IgD-negative memory B cell (primary cell): ENCODE measurements around the gene ACTRT2. TPM values are rescaled to one million over a fixed set of nuclear protein-coding genes. Genes with fewer than 3 reads are reported as not detected.

Experiments
- H3K27ac Mint-ChIP-seq, 3 donors: one replicate each; pipeline ENCODE4 v1.8.0; 2020 to 2022; ENCODE audit warnings: mild to moderate bottlenecking in 3 of 3, mixed read lengths in 3 of 3, moderate library complexity in 1 of 3
- H3K27me3 Mint-ChIP-seq: one replicate; pipeline ENCODE4 v1.8.0; 2021; ENCODE audit warnings: mixed read lengths
- H3K36me3 Mint-ChIP-seq: one replicate; pipeline ENCODE4 v1.8.0; 2020; ENCODE audit warnings: mild to moderate bottlenecking, mixed read lengths
- H3K4me1 Mint-ChIP-seq, 3 donors: one replicate each; pipeline ENCODE4 v1.8.0; 2020 to 2022; ENCODE audit warnings: mixed read lengths in 3 of 3, mild to moderate bottlenecking in 1 of 3
- H3K4me3 Mint-ChIP-seq, 4 donors: one replicate each; pipeline ENCODE4 v1.8.0; 2020 to 2022; ENCODE audit warnings: mild to moderate bottlenecking in 4 of 4, mixed read lengths in 4 of 4, moderate library complexity in 3 of 4
- H3K9me3 Mint-ChIP-seq, 3 donors: one replicate each; pipeline ENCODE4 v1.8.0; 2020 to 2021; ENCODE audit warnings: mixed read lengths in 3 of 3, mild to moderate bottlenecking in 1 of 3
- polyA plus RNA-seq: library from polyadenylated mRNA; unstranded; fragments of 300-500 nt; fragmentation: Illumina TruSeq; gene quantifications from one replicate; pipeline ENCODE4 v1.2.3, GENCODE V29; 2021

Gene ACTRT2
- polyA plus RNA-seq, 1 donor from 2014 or later: not detected

GRCh38 chr1:3005771-3006170, 15.5 kb upstream of the ACTRT2 start:
- Mint-ChIP-seq H3K27ac (no peak overlapping the region), H3K27me3 (peaks cover 8% of the 10 kb centered on the region), H3K36me3 (peaks cover 2% of the 10 kb centered on the region), H3K4me3 (no peak overlapping the region), H3K4me1 (no peaks in the 10 kb centered on the region), H3K9me3 (peaks cover 4 to 17% (median 14%) of the 10 kb centered on the region in 3 donors)

GRCh38 chr1:3007298-3008147, 13.7 kb upstream of the ACTRT2 start:
- Mint-ChIP-seq H3K36me3 (peaks cover 2% of the 10 kb centered on the region), H3K4me1 (no peaks in the 10 kb centered on the region), H3K9me3 (peaks cover 4 to 17% (median 14%) of the 10 kb centered on the region in 3 donors), H3K27me3 (peaks cover 4% of the 10 kb centered on the region), H3K27ac (no peak overlapping the region), H3K4me3 (no peak overlapping the region)

GRCh38 chr1:3009021-3009420, 12.2 kb upstream of the ACTRT2 start:
- H3K27ac Mint-ChIP-seq: no peak overlapping the region
- H3K27me3 Mint-ChIP-seq: peaks cover 4% of the 10 kb centered on the region
- H3K9me3 Mint-ChIP-seq: peaks cover 4 to 17% (median 14%) of the 10 kb centered on the region in 3 donors
- H3K36me3 Mint-ChIP-seq: peaks cover 2% of the 10 kb centered on the region
- H3K4me3 Mint-ChIP-seq: no peak overlapping the region
- H3K4me1 Mint-ChIP-seq: no peaks in the 10 kb centered on the region

GRCh38 chr1:3009556-3009955, 11.7 kb upstream of the ACTRT2 start:
- H3K4me1 Mint-ChIP-seq: no peaks in the 10 kb centered on the region
- no peak overlapping the region for H3K27ac Mint-ChIP-seq
- peaks cover 2% of the 10 kb centered on the region for H3K27me3 Mint-ChIP-seq
- H3K4me3 Mint-ChIP-seq: peak overlapping the region in 2 of 4 donors; percentile 27 to 54
- H3K9me3 Mint-ChIP-seq: peaks cover 4 to 17% (median 14%) of the 10 kb centered on the region in 3 donors
- peaks cover 2% of the 10 kb centered on the region for H3K36me3 Mint-ChIP-seq

- H3K9me3 Mint-ChIP-seq: peaks cover 4 to 16% (median 12%) of the 10 kb centered on the region in 3 donors
- H3K36me3 Mint-ChIP-seq: peaks cover 2% of the 10 kb centered on the region
- H3K27ac Mint-ChIP-seq: no peak overlapping the region
- H3K4me1 Mint-ChIP-seq: no peaks in the 10 kb centered on the region
- no peak overlapping the region for H3K4me3 Mint-ChIP-seq
- H3K27me3 Mint-ChIP-seq: peaks cover 2% of the 10 kb centered on the region
Observed at GRCh38 chr1:3011127-3011526, 10.1 kb upstream of the ACTRT2 start.

GRCh38 chr1:3011631-3012455, 9.4 kb upstream of the ACTRT2 start:
- Mint-ChIP-seq H3K9me3 (peaks cover 2 to 12% (median 9%) of the 10 kb centered on the region in 3 donors), H3K27me3 (peaks cover 2% of the 10 kb centered on the region), H3K36me3 (peaks cover 2% of the 10 kb centered on the region), H3K4me3 (no peak overlapping the region), H3K4me1 (no peaks in the 10 kb centered on the region), H3K27ac (no peak overlapping the region)

- peaks cover 2% of the 10 kb centered on the region for H3K27me3 Mint-ChIP-seq
- no peak overlapping the region for H3K4me3 Mint-ChIP-seq
- peaks cover 2% of the 10 kb centered on the region for H3K36me3 Mint-ChIP-seq
- H3K9me3 Mint-ChIP-seq: peaks cover 2 to 11% (median 6%) of the 10 kb centered on the region in 3 donors
- no peak overlapping the region for H3K27ac Mint-ChIP-seq
- no peaks in the 10 kb centered on the region for H3K4me1 Mint-ChIP-seq
Observed at GRCh38 chr1:3012456-3013291, 8.6 kb upstream of the ACTRT2 start.

GRCh38 chr1:3013371-3014049, 7.8 kb upstream of the ACTRT2 start:
- Mint-ChIP-seq H3K27ac (no peak overlapping the region), H3K27me3 (peaks cover 2% of the 10 kb centered on the region), H3K4me3 (no peak overlapping the region), H3K9me3 (peaks cover 0 to 4% (median 2%) of the 10 kb centered on the region in 3 donors), H3K36me3 (peaks cover 2% of the 10 kb centered on the region), H3K4me1 (no peaks in the 10 kb centered on the region)

- no peaks in the 10 kb centered on the region for H3K4me1 Mint-ChIP-seq
- H3K4me3 Mint-ChIP-seq: no peak overlapping the region
- peaks cover 2% of the 10 kb centered on the region for H3K36me3 Mint-ChIP-seq
- H3K27ac Mint-ChIP-seq: no peak overlapping the region
- no peaks in the 10 kb centered on the region for H3K9me3 Mint-ChIP-seq
- H3K27me3 Mint-ChIP-seq: peaks cover 2% of the 10 kb centered on the region
Observed at GRCh38 chr1:3014050-3014440, 7.2 kb upstream of the ACTRT2 start.

- H3K9me3 Mint-ChIP-seq: no peaks in the 10 kb centered on the region
- peaks cover 2% of the 10 kb centered on the region for H3K27me3 Mint-ChIP-seq
- peaks cover 2% of the 10 kb centered on the region for H3K36me3 Mint-ChIP-seq
- no peak overlapping the region for H3K4me3 Mint-ChIP-seq
- no peaks in the 10 kb centered on the region for H3K4me1 Mint-ChIP-seq
- H3K27ac Mint-ChIP-seq: no peak overlapping the region
Observed at GRCh38 chr1:3014443-3015268, 6.6 kb upstream of the ACTRT2 start.

- no peak overlapping the region for H3K4me3 Mint-ChIP-seq
- H3K27me3 Mint-ChIP-seq: peaks cover 2% of the 10 kb centered on the region
- H3K4me1 Mint-ChIP-seq: no peaks in the 10 kb centered on the region
- no peaks in the 10 kb centered on the region for H3K9me3 Mint-ChIP-seq
- H3K27ac Mint-ChIP-seq: no peak overlapping the region
- H3K36me3 Mint-ChIP-seq: peaks cover 3% of the 10 kb centered on the region
Observed at GRCh38 chr1:3015269-3015635, 6.0 kb upstream of the ACTRT2 start.

- H3K27ac Mint-ChIP-seq: no peak overlapping the region
- H3K27me3 Mint-ChIP-seq: peaks cover 2% of the 10 kb centered on the region
- H3K9me3 Mint-ChIP-seq: no peaks in the 10 kb centered on the region
- H3K4me3 Mint-ChIP-seq: no peak overlapping the region
- no peaks in the 10 kb centered on the region for H3K4me1 Mint-ChIP-seq
- peaks cover 3% of the 10 kb centered on the region for H3K36me3 Mint-ChIP-seq
Observed at GRCh38 chr1:3015744-3016143, 5.5 kb upstream of the ACTRT2 start.

- no peaks in the 10 kb centered on the region for H3K9me3 Mint-ChIP-seq
- H3K27ac Mint-ChIP-seq: no peak overlapping the region
- H3K27me3 Mint-ChIP-seq: peaks cover 2% of the 10 kb centered on the region
- H3K4me1 Mint-ChIP-seq: no peaks in the 10 kb centered on the region
- H3K36me3 Mint-ChIP-seq: peaks cover 3% of the 10 kb centered on the region
- no peak overlapping the region for H3K4me3 Mint-ChIP-seq
Observed at GRCh38 chr1:3016641-3017439, 4.4 kb upstream of the ACTRT2 start.
